ENCODE data around the gene FMOD.

Gene FMOD

DNA sequence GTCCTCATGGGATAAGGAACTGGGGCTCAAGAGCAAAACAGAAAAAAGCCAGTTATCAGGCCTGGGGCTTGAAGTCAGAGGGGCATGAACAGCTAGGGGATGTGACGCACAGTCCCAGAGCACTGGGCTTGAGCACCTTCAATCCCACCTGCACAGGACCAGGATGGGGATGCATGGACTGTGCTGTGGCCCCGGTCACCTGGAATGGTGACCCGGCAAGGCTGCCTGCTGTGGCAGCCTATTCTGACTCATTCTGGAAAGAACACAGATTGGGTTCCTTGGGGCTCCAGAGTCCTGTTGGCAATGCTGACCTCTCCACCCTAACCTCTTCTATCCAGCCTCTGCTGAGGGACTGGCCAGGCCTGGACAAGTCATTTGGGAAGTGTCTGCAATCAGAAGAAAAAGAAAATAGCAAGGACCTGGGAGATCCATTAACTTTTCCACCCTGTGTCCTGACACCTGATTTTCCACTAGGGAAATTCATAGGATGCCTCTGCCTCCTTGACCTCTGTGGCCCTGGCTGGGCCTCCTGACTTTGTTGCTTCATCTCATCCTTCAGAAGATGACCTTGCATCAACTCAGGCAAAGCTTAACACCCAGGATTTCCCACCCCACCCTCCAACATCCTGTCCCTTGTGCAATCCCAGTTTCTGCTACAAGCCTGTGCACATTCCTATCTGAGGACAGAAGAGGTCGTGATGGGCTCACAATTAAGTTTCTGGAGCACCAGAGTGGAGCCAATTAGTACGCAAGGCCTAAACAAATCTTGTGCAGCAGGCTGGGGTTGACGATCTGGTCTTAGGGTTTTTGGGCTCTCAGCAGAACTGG, 17.9 kb upstream of the FMOD start:
- TF ChIP-seq, protein P1, sequence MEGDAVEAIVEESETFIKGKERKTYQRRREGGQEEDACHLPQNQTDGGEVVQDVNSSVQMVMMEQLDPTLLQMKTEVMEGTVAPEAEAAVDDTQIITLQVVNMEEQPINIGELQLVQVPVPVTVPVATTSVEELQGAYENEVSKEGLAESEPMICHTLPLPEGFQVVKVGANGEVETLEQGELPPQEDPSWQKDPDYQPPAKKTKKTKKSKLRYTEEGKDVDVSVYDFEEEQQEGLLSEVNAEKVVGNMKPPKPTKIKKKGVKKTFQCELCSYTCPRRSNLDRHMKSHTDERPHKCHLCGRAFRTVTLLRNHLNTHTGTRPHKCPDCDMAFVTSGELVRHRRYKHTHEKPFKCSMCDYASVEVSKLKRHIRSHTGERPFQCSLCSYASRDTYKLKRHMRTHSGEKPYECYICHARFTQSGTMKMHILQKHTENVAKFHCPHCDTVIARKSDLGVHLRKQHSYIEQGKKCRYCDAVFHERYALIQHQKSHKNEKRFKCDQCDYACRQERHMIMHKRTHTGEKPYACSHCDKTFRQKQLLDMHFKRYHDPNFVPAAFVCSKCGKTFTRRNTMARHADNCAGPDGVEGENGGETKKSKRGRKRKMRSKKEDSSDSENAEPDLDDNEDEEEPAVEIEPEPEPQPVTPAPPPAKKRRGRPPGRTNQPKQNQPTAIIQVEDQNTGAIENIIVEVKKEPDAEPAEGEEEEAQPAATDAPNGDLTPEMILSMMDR (conservative IDR thresholded peaks at IDR 0.05), result no peak
- TF ChIP-seq ZFX (IDR thresholded peaks at IDR 0.05), result no peak
- no peak overlapping the region for H3K27ac ChIP-seq

DNA sequence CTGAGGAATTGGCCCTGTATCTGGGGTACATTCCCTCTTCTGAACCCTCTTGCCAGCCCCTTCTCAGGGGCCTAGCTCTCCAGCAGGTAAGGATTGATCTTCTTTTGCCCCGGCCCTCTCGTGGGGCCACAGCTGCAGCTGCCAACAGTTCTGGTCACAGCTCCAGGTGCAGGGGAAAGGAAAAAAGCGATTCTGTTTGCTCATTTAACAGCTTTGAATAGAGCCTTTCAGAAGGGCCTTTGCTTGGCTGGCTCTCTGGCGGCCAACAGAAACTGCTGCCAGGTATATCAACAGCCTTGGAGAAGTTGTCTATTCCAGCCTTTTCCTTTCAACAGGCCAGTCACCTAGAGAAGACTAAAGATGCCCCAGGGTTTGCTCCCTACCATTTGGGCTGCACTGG, 16.1 kb upstream of the FMOD start:
- H3K27ac ChIP-seq, result no peak overlapping the region
- TF ChIP-seq, protein P1 (conservative IDR thresholded peaks at IDR 0.05), result no peak
- no peak for TF ChIP-seq ZFX (IDR thresholded peaks at IDR 0.05)

DNA sequence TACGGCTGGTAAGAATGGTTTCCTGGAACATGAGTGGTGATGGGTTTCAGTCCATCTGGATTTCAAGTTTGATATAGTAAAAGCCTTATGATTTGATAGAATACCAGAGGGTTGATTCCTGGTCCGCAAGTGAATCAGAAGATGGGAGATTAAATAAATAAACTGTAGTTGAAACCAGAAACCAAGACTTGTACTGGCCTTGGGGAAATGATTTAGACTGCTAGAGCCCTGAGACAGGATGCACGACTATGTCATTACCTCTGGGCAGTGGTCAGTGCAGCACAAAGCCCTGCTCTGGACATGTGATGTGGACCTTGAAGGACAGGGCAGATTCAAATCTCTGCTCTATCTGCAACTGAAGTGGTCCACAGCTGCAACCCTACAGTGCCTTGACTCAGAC, 15.6 kb upstream of the FMOD start:
- no peak for TF ChIP-seq ZFX (IDR thresholded peaks at IDR 0.05)
- TF ChIP-seq, protein P1 (conservative IDR thresholded peaks at IDR 0.05), result no peak
- no peak overlapping the region for H3K27ac ChIP-seq

DNA sequence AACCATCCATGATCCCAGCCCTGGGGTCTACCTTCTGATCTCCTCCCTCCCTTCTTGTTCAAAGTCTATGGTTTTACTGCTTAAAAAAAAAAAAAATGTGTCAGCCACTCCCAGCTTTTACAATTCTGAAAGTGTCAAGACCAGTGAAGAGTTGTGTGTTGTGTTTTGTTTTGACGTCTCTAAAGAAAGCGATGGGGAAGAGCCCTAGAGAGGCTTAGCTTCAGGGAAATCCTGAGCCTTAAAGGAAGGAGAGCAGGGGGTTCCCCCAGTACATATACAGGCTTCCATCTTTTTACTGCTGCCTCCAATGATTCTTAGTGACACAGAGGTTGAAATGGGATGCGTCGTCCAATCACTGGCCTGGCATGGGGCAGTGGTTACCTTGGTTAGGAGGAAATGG, 13.9 kb upstream of the FMOD start:
- H3K27ac ChIP-seq, result no peak overlapping the region
- TF ChIP-seq, protein P1 (conservative IDR thresholded peaks at IDR 0.05), result no peak
- no peak for TF ChIP-seq ZFX (IDR thresholded peaks at IDR 0.05)

DNA sequence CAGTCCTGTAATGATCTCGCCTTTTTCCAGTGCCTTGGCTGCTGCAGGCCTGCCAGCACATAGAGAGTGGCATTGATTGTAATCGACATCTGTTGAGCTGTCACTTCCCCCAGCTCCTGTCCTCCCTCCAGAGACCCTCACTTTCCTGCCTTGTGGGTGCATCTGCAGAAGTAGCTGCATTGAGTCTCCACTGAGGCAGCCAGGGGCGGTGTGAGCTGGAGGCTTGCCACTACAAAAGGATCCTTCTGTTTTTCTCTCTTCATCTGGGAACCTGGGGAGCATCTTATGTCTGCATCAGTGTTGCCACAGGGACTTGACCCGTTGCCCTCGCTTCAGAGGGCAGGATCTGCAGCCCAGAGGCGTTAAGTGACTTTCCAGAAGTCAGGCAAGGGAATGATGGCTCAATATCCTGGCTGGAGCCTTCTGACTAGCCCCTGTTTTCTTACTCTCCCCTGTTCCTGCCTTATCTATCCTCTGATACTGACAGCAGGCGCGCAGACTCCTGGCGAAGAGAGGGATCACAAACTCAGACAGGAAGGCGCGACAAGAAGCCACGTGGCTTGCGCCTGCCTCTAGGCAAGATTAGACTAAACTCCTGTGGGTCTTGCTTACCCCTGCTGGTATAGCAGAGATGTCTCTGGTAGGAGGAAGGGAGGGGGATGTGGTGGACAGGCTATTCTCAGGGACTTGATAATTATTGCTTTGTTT, 13.3 kb upstream of the FMOD start:
- no peak for TF ChIP-seq ZFX (IDR thresholded peaks at IDR 0.05)
- TF ChIP-seq, protein P1 (conservative IDR thresholded peaks at IDR 0.05), result no peak
- no peak overlapping the region for H3K27ac ChIP-seq

DNA sequence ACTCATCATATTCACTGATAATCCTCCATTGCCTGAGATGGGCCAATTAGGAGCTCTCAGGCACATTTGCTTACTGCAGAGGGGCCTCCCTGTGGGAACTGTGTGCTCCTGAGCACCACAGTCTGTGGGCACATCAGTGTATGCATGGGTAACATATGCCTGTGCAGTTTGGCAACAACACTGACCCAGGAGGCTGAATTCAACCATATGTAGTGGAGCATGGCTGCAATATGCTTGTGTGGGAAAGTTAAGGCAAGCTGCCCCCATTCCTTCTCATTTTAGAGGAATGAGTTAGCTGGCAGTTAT, 11.8 kb upstream of the FMOD start:
- TF ChIP-seq, protein P1 (conservative IDR thresholded peaks at IDR 0.05), result no peak
- no peak for TF ChIP-seq ZFX (IDR thresholded peaks at IDR 0.05)
- H3K27ac ChIP-seq, result no peak overlapping the region

DNA sequence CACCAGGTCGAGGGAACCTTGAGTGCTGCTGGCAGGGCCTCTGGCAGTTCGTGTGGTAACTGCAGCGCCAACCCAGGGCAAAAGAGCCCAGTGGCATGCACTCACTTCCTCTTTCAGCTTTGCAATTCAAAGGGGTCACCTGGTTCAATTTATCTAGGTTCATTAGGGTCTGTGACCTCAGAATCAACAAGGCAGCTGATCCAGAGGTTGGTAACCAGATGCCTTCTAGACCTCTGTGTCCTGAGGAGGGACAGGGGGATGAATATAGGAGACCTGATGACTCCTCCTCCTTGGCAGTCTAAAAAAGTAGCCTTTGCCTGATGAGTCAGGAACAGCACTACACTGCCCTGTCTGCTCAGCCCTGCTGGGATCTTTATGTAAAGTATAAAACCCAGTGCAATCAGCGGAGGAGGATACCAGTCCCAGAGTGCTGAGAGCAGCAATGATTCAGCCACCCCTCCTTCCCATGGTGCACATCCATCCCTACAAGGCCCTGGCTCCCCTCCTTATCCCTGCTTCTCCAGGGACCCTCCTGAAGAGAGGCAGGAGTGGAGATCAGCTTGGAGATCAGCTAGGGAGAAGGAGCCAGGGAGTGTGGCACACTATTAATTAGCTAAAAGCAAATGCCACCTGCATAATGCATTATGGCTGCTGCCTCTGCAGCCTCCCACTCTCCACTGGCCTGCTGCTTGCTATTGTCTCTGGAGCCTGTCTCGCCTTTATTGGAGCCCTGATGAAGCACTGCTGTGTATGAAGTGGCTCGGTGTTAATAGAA, 11.2 kb upstream of the FMOD start:
- TF ChIP-seq, protein P1 (conservative IDR thresholded peaks at IDR 0.05), result no peak
- no peak for TF ChIP-seq ZFX (IDR thresholded peaks at IDR 0.05)
- no peak overlapping the region for H3K27ac ChIP-seq
